Measurements from ENCODE around the gene PTPRCAP.

Gene PTPRCAP

DNA sequence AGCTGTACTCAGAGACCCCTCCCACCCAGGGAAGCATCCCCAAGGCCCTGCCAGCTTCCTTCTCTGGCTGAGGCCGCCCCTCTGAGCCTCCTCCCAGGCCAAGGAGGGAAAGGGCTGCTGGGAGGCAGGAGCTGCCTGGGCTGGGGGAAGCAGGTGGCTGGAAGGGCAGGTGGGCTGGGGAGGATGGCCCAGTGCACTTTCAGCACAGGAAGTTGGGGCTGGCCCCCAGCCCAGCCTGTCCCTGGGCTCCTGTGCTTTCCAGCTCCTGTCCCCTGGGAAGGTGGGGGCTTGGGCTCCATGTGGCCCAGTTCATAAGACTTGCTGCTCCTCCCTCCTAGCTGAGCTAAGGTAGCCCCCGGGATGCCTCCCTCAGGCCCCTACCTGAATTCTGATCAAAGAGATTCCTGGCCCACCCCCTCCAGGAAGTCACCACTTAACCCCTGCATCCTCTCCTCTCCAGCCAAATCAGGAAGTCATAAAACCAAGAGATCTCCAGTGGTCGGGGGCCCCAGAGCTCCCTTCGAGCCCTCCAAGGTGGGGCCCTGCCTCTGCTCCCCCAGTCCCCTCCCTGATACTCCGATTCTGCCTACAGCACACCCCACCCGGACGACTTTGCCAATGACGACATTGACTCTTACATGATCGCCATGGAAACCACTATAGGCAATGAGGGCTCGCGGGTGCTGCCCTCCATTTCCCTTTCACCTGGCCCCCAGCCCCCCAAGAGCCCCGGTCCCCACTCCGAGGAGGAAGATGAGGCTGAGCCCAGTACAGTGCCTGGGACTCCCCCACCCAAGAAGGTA is 40.7 kb downstream of the PTPRCAP start:
- Histone ChIP-seq H3K27ac (replicated peaks) (peak overlapping the region; percentile 21), H3K27me3 (ENCODE audit: insufficient read depth, poor library complexity, severe bottlenecking) (no peaks in the 10 kb centered on the region), H3K4me3 (replicated peaks; ENCODE audit: insufficient read depth, low read length) (no peak overlapping the region)
- no peak for DNase-seq (ENCODE audit: low read depth in 1 of 2, low spot score in 1 of 2)
- TF ChIP-seq POLR2AphosphoS5 (IDR thresholded peaks at IDR 0.05; ENCODE audit: low read depth) (peak; percentile 25; the same call in 1 of the 2 replicates), SPI1 (IDR thresholded peaks at IDR 0.05; ENCODE audit: borderline replicate concordance, low read depth) (no peak)
- TF ChIP-seq, protein P1, sequence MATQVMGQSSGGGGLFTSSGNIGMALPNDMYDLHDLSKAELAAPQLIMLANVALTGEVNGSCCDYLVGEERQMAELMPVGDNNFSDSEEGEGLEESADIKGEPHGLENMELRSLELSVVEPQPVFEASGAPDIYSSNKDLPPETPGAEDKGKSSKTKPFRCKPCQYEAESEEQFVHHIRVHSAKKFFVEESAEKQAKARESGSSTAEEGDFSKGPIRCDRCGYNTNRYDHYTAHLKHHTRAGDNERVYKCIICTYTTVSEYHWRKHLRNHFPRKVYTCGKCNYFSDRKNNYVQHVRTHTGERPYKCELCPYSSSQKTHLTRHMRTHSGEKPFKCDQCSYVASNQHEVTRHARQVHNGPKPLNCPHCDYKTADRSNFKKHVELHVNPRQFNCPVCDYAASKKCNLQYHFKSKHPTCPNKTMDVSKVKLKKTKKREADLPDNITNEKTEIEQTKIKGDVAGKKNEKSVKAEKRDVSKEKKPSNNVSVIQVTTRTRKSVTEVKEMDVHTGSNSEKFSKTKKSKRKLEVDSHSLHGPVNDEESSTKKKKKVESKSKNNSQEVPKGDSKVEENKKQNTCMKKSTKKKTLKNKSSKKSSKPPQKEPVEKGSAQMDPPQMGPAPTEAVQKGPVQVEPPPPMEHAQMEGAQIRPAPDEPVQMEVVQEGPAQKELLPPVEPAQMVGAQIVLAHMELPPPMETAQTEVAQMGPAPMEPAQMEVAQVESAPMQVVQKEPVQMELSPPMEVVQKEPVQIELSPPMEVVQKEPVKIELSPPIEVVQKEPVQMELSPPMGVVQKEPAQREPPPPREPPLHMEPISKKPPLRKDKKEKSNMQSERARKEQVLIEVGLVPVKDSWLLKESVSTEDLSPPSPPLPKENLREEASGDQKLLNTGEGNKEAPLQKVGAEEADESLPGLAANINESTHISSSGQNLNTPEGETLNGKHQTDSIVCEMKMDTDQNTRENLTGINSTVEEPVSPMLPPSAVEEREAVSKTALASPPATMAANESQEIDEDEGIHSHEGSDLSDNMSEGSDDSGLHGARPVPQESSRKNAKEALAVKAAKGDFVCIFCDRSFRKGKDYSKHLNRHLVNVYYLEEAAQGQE (IDR thresholded peaks at IDR 0.05; ENCODE audit: insufficient replicate concordance, low read depth), result no peak

DNA sequence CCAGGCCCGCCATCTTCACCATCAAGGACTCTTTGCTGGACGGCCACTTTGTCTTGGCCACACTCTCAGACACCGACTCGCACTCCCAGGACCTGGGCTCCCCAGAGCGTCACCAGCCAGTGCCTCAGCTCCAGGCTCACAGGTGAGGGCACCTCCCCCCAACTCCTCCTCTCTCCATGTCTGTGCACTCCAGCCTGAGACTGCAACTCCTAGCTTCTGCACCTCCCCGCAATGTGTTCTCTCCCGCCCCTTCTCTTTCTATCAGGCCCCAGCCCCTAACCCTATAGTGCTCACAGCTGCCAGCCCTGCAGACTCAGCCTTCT is 41.3 kb downstream of the PTPRCAP start:
- H3K27ac ChIP-seq (replicated peaks), result no peak overlapping the region
- TF ChIP-seq, protein P1 (IDR thresholded peaks at IDR 0.05; ENCODE audit: insufficient replicate concordance, low read depth), result no peak

DNA sequence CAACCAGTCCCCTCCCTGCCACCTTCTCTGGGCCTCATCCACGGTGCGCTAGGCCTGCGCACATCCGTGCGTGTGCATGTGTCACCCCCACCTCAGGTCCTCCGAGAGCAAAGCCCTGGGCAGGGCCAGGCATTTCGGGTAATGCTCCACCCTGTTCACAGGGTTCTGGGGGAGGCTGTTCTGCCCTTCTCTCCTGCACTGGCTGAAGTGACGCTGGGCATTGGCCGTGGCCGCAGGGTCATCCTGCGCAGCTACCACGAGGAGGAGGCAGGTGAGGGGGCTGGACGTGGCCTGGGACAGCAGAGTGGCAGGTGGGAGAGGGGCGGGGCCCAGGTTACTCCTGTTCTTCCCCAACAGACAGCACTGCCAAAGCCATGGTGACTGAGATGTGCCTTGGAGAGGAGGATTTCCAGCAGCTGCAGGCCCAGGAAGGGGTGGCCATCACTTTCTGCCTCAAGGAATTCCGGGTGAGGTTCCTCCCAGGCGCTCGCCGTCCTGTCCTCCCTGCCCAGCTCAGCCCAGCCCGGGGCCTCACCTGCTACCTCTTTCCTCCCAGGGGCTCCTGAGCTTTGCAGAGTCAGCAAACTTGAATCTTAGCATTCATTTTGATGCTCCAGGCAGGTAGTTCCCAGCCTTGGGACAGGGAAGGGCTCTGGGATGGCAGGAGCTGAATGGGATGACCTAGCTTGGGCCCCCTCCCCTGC is 41.8 kb downstream of the PTPRCAP start:
- DNase-seq (ENCODE audit: low read depth in 1 of 2, low spot score in 1 of 2), result no peak
- no peak overlapping the region for H3K4me3 ChIP-seq (replicated peaks; ENCODE audit: insufficient read depth, low read length)
- no peak overlapping the region for H3K27ac ChIP-seq (replicated peaks)
- no peak for TF ChIP-seq GABPA (IDR thresholded peaks at IDR 0.05; ENCODE audit: low read depth)
- no peak for TF ChIP-seq SPI1 (IDR thresholded peaks at IDR 0.05; ENCODE audit: borderline replicate concordance, low read depth)
- 0 out of 2 replicates have a peak, but pooled peaks have one; percentile 16 for TF ChIP-seq POLR2AphosphoS5 (IDR thresholded peaks at IDR 0.05; ENCODE audit: low read depth)
- H3K27me3 ChIP-seq (ENCODE audit: insufficient read depth, poor library complexity, severe bottlenecking), result no peaks in the 10 kb centered on the region

More for the DNA sequence above, 41.3 kb downstream of the PTPRCAP start:
- DNase-seq (ENCODE audit: low read depth in 1 of 2, low spot score in 1 of 2), result no peak
- Histone ChIP-seq H3K4me3 (replicated peaks; ENCODE audit: insufficient read depth, low read length) (no peak overlapping the region), H3K27me3 (ENCODE audit: insufficient read depth, poor library complexity, severe bottlenecking) (no peaks in the 10 kb centered on the region)

DNA sequence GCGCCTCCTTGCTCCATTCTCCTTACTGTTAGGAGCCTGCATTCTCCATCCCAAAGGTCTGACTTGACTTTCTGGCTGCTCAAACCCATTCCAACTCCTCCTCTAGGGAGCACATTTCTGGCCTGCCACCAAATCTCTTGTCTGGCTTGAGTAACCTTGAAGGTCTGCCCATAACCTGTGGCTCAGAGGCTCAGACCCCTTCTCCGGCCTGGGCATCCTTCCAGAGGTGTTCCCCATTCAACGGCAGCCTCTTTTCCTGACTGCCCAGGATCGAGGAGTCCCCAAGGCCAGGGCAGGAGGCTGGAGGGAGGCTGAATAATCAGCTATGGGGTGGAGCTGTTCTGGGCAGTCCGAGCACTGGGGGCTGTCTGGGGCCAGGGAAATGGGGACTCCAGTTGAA is 43.5 kb downstream of the PTPRCAP start:
- TF ChIP-seq GABPA (IDR thresholded peaks at IDR 0.05; ENCODE audit: low read depth) (no peak), POLR2AphosphoS5 (IDR thresholded peaks at IDR 0.05; ENCODE audit: low read depth) (no peak), SPI1 (IDR thresholded peaks at IDR 0.05; ENCODE audit: borderline replicate concordance, low read depth) (no peak)
- TF ChIP-seq, protein P2, sequence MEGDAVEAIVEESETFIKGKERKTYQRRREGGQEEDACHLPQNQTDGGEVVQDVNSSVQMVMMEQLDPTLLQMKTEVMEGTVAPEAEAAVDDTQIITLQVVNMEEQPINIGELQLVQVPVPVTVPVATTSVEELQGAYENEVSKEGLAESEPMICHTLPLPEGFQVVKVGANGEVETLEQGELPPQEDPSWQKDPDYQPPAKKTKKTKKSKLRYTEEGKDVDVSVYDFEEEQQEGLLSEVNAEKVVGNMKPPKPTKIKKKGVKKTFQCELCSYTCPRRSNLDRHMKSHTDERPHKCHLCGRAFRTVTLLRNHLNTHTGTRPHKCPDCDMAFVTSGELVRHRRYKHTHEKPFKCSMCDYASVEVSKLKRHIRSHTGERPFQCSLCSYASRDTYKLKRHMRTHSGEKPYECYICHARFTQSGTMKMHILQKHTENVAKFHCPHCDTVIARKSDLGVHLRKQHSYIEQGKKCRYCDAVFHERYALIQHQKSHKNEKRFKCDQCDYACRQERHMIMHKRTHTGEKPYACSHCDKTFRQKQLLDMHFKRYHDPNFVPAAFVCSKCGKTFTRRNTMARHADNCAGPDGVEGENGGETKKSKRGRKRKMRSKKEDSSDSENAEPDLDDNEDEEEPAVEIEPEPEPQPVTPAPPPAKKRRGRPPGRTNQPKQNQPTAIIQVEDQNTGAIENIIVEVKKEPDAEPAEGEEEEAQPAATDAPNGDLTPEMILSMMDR (IDR thresholded peaks at IDR 0.05; ENCODE audit: insufficient read depth, low read length), result no peak
- TF ChIP-seq, protein P1 (IDR thresholded peaks at IDR 0.05; ENCODE audit: insufficient replicate concordance, low read depth), result no peak
- Histone ChIP-seq H3K4me3 (replicated peaks; ENCODE audit: insufficient read depth, low read length) (no peak overlapping the region), H3K27ac (replicated peaks) (no peak overlapping the region), H3K27me3 (ENCODE audit: insufficient read depth, poor library complexity, severe bottlenecking) (no peaks in the 10 kb centered on the region)
- no peak for DNase-seq (ENCODE audit: low read depth in 1 of 2, low spot score in 1 of 2)

Measured in HL-60 (cell line).